Measurements from ENCODE around the gene FGD2.
A peak's percentile ranks its signal among the peaks of the same experiment; 100 is the strongest.
"Not testable (repeated sequence)": the region's sequence is repeated elsewhere in the genome, so short reads cannot be mapped to it uniquely, and the experiment has no call there.

Gene FGD2

DNA sequence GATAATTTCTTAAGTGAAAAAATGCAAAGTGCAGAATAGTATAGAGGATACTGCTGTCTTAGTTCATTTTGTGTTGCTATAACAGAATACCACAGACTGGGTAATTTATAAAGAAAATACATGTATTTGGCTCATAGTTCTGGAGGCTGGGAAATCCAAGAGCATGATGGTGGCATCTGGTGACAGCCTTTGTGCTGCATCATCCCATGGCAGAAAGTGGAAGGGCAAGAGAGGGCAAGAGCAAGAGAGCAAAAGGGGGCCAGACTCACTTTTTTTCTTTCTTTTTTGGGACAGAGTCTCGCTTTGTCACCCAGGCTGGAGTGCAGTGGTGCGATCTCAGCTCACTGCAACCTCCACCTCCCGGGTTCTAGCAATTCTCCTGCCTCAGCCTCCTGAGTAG lies 37.6 kb downstream of the FGD2 start:
- DNase-seq = not testable (repeated sequence)

DNA sequence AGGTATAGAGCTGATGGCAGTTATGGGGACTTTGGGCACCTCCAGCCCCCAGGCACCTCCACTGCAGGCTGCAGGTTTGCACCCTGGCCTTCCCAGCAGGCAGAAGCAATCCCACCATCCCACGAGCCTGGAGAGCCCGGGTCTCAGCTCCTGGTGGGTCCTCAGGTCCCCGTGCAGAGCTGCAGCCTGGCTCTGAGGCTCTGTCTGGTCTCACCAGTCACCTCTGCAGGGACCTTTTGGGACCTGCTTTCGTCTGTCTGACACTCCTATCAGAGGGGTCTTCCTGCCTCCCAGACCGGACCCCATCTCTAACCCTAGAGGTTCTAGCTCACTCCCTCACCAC lies 41.9 kb downstream of the FGD2 start:
- DNase-seq = no peak

DNA sequence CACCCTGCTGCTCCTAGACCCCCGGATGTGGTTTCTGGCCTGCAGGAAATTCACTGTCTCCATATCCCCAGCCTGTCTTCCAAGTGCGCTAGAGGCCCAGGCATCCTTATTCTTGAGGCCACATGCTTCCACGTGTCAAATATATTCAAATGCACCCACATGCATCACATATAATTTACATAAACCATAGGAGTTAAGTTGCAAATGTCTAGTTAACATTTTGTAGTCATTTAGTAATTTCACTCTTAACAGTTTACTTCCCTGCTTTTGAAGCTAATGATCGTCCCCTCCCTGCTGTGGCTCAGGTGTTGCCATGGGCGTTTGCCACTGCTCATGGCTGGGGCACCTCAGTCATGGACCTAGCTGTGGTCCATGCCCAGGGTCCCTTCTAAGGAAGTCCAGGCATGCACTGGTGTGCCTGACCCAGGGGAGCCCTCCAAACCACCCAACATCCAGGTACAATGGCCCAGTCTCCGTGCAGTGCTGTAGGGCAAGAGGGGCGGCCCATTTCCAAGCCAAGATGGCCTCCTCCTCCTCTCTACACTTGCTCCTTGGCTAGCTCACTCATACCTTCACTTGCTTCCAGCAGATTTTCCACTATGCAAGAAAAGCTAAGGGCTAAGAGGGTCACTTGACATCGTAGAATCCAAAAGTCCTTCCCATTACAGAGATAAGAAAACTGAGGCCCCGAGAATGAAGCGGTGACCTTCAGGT lies 42.4 kb downstream of the FGD2 start:
- DNase-seq = peak; percentile 32

DNA sequence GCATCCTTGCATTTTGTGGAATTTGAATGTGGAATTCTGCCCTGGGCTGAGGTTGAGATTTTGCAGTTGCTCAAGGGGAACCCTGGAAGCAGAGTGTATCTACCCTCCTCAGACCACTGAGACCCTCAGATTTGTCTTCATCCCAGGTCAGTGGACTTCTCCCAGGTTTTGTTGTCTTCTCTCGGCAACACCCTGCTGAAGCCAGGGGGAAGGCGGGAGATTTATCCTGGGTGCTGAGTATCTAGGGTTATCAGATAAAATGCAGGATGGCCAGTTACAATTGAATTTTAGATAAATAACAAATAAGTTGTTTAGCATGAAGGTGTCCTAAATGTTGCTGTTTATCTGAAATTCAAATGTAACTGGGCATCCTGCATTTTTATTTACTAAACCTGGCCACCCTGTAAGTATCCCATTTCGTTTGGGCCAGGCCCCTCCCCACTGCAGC lies 43.0 kb downstream of the FGD2 start:
- no peak for DNase-seq

DNA sequence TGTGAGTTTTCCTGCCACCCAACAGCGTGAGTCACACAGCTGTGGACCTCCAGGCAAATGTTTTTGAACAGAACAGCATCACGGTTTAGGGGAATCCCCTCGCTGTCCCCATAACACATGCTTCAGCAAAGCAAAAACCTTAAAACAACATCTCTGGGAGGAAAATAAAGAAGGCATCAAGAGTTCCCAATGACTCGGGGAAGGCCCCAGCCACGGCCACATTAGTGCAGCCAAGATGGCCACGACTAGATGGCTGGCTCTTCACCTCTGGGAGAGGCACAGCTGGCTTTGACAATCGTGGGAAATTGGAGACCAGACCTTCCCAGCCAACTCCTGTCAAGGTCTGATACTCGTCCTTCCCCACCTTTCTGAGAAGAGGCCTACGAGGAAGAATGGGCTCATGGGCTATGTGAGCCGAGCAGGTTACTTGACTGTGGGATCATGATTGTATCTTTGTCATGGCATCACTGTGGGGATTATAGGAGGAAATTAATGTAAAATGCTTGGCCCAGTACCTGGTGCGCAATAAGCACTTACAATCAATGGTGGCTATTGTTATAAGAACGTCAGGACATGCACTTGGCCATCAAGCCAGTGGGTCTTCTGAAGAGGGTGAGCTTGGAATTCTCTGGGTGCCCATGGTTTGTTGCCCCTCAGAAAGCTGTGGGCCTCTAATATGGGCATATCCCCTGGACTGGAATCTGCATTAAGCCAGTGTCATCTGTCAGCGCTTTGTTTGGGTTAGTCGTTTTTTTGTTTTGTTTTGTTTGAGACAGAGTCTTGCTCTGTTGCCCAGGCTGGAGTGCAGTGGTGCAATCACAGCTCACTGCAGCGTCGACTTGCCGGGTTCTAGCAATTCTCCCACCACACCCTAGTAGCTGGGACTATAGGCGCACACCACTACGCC lies 43.6 kb downstream of the FGD2 start:
- DNase-seq = peak; percentile 82

DNA sequence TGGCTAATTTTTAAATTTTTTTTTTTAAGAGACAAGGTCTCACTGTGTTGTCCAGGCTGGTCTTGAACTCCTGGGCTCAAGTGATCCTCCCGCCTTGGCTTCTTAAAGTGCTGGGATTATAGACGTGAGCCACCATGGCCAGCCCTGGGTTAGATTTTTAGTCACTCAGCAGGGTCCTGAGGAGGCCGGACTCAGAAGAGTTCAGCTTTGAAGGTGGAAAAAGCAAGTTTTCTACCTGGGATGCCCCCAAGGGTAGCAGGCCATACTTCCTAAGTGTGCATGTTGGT lies 44.2 kb downstream of the FGD2 start:
- DNase-seq = no peak

DNA sequence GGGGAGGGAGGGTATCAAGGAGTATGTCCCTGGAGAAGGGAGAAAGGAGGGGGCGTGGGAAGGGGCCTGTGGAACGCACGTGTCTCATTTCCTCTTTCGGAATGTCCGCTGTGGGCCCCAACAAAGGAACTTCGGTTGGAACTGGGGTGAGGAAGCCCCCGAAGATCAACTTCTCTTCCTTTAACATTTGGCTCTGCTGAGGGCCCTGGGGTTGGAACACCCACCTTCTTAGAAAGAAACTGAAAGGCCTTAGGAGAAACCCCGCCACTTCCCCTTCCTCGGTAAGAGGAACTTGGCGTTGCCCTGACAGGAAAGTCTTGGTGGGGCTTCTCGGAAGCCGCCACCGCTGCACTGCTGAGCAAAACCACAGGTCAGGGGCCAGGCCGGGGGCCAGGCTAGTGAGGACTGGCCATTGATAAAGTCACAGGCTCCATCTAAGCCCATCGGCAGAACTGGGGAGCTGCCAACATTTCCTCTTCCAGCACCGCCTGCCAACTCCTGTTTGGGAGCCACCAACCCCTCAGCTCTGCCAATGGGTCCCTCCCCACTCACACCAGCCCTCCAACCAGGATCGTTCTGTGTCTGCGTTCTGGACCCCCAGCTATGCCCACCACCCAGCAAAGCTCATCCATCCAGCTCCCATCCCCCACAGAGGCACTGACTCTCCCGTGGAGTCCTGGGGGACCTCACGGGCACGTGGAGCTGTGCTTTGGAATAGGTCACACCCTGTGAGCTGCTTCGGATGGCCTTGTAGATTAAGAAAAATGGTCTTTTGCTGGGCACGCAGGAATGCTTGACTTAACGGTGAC lies 44.8 kb downstream of the FGD2 start:
- peak; percentile 56 for DNase-seq

DNA sequence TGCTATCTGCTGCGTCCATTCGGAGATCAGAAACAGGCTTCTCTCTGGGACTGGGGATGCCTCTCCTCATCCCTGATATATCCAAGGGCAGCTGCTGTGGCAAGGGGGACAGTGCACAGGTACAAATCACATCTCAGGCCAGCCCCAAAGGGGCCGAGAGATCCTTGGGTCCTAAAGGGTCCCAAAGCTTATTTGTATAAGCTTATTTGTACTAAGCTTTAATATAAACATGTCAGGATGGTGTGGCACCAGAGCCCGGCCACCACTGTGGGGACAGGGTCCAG lies 45.3 kb downstream of the FGD2 start:
- no peak for DNase-seq

DNA sequence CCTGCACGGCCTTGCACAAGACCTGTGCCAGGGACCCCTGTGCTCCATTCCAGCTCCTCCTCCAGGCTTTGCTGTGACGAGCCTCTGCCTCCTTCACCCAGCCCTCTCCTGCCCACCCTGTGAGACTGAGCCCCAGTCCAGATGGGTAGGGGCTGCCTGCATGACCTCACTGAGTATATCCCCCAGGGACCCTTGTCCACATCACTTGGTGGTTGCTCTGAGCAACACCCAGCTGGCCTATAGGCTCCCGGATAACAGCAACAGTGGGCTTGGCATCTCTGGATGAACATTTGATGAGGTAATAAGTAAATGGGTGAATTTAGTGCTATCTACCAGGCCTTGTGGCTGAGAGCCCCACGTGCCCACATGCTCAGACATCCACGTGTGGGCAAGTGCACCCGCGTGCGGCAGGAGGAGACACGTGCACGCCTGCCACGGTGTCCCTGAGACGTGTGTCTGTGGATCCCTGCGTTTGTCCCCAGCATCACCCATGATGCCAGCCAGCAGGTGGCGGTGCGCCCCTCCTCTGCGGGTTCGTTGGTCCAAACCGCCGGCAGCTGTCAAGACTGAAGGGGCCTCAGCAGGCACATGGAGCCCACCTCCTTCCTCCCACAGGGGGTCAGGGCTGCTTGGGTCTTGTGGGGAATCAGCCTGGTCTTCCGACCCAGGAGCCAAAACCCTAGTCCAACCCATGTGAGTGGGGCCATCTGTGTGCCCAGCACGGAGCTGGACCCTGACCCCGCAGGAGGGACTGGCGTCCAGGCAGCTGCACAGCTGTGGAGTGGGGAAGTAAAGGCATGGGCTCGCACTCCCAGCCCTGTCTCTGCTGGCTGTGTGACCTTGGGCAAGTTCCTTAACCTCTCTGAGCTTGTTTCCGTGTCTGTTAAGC lies 45.9 kb downstream of the FGD2 start:
- peak; percentile 87 for DNase-seq

DNA sequence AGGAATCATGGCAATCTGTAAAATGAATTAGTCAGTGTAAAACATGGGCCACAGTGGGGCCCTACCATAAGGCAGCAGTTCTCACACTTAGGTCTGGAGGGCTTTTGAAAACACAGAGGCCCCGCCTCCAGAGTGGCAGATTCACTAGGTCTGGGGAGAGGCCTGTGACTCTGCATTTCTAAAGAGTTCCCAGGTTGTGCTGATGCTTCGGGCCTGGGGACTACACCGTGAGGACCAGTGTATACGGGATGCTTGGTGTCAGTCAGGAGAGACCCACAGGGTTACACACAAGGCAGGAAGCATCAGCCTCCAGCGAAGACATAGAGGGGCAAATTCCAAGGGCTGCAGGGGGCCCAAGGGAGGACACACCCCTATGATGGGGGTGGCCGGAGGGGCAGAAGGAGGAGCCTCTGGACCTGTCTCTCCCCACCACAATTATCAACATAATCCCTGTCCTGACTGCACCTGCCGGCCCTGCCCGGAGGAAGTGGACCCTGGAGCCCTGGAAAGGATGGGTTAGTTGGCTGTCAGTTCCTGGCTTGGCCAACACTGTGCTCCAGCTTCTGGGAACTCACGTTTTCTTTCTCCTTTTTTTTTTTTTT lies 46.7 kb downstream of the FGD2 start:
- DNase-seq = no peak

DNA sequence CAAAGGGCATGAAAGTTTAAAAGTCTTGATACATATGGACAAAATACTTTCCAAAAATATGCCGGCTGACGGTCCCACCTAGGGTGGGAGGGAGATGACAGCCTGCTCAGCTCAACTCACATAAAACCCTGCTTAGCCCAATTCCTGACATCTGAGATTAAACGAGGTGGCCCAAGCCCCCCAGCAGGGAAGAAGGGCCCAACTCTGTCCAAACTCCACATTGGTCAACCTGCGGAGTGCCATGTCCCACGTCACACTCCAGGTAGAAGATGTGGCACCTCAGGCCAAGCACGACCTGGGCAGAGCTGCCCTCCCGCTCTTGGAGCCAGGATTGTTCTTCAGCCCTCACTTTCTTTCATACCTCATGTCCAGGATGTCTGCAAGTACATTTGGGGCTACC lies 48.2 kb downstream of the FGD2 start:
- no peak for DNase-seq

DNA sequence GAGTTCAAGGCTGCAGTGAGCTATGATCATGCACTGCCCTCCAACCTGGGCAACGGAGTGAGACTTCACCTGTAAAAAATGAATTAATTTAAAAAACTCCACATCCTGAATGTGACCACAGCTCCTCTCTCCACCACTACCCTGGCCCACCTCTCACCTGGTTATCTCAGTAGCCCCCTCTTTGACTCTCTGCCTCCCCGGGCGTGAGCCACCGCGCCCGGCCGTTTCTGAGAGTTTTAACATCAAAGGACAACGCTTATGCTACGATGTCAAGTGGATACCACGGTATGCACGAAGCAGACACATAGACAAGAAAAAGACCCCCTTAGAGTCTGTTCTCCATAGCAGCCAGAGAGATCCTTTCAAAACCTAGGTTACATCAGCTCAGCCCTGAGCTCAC lies 48.7 kb downstream of the FGD2 start:
- no peak for DNase-seq

DNA sequence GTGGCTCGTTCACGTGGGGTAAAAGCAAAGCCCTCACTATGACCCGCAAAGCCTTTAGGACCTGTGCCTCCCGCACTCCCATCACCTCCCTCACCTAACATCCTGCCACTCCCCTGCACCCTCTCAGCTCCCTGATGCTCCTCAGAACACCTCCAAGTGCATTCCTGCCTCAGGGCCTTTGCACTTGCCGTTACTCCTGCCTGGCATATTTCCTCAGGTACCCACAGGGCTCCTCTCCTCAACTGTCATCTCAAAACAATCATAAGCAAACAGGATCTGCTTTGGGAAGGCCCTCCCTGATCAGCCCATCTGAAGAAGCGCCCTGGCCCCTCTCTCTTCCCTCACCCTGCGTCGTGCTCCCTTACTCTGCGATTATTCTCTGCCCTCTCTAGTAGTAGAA lies 49.1 kb downstream of the FGD2 start:
- DNase-seq = no peak

DNA sequence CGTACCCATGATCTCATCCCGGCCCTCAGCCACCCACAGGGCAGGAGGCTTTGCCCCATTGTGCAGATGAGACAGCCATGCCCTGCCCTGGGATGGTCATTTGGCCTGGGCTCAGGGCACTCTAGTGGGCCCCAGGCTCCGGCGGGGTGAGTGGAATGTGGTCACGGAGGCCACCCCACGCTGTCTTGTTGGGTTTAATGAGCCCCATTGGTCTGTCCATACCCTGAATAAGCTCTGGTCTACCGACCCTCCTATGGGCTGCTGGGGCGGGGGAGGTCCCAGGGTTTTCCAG lies 50.6 kb downstream of the FGD2 start:
- no peak for DNase-seq

DNA sequence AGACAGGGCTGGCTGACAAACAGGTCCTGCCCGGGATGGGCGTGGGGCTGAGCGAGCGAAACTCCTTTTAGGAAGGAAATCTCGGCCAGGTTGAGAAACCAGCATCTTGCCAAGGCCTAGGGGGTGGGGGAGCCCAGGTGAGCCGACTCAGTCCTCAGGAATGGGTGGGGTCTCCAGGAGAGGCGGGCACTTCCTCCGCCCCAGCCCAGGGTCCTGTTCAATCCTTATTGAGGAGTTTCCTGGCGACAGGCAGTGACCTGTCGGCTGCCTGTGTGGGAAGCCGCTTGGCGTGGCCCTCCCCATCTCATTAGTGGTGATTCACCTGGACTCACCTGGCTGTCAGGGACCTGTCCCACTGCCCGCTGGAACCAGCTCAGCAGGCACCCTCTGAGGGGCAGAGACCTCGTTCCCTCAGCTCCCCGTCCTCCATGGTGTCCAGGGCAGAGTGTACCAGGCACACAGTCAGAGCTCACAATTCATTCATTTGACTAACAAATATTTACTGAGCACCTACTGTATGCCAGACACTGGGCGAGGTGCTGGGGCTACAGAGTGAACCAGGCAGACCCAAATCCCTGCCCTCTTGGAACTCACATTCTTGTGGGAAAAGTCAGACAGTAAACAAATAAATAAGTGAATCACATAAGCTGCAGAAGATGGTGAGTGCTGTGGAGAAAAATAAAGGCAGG lies 51.1 kb downstream of the FGD2 start:
- no peak for DNase-seq

DNA sequence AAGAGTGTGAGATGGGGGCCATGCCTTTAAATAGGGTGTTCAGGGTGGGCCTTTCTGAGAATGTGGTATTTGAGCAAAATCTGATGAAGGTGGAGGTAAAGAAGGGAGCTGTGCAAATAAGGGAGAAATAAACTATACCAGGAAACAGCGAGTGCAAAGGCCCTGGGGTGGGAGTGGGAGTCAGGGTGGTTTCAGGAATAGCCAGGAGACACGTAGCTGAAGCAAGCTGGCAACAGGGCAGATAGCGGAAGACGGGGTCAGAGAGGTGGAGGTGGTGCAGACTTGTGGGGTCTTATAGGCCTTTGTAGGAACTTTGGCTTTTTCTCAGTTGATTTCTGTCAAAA lies 51.6 kb downstream of the FGD2 start:
- DNase-seq = no peak

DNA sequence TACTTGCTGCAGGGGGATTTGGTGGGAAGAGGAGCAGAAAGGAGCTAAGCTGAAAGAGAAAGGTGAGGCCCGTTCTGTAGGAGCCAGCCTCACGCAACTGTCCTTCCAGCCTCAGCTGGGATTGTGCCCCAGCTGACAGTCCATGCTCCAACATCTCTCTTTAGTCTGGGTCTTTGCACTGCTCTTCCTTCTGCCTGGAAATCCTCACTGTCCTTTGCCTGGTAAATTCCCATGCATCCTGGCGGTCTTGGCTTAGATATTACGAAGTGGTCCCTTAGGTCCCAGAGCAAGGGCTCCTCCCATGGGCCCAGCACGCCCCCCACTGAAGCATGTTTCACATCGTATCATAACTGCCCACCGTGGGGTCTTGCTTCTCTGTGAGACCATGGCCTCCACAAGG lies 52.2 kb downstream of the FGD2 start:
- DNase-seq = no peak

DNA sequence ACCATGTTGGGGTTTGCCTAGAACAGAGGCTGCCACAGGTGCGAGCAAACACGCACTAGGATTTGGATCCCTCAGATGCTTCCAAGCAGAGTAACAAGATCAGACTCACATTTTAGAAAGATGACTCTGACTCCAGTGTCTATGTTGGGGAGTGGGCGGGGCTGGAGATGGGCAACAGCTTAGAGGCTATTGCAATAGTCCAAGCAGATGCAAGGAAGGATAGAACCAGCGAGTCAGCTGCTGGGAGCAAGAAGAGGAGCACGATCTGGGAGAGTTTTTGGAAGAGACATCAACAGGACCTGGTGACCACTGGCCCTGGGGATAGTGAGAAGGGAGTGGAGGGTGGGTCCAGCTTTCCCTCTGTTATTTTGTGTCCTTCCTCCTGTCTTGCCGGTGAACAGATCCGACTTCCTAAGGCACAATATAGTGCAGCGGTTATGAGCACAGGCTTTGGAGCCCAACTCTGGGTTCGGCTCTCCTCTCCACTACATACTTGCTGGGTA lies 52.7 kb downstream of the FGD2 start:
- no peak for DNase-seq

DNA sequence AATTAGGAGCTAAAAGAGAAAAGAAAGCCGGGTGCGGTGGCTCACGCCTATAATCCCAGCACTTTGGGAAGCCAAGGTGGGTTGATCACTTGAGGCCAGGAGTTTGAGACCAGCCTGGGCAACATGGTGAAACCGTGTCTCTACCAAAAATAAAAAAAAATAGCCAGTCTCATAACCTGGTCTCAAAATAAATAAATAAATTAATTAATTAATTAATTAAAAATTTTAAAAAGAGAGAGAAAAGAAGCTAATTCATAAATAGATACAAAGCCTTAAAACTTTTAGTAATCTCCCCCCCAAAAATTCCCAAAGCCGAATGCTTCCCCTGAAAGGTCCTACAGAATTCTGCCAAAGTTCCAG lies 53.5 kb downstream of the FGD2 start:
- DNase-seq = not testable (repeated sequence)

DNA sequence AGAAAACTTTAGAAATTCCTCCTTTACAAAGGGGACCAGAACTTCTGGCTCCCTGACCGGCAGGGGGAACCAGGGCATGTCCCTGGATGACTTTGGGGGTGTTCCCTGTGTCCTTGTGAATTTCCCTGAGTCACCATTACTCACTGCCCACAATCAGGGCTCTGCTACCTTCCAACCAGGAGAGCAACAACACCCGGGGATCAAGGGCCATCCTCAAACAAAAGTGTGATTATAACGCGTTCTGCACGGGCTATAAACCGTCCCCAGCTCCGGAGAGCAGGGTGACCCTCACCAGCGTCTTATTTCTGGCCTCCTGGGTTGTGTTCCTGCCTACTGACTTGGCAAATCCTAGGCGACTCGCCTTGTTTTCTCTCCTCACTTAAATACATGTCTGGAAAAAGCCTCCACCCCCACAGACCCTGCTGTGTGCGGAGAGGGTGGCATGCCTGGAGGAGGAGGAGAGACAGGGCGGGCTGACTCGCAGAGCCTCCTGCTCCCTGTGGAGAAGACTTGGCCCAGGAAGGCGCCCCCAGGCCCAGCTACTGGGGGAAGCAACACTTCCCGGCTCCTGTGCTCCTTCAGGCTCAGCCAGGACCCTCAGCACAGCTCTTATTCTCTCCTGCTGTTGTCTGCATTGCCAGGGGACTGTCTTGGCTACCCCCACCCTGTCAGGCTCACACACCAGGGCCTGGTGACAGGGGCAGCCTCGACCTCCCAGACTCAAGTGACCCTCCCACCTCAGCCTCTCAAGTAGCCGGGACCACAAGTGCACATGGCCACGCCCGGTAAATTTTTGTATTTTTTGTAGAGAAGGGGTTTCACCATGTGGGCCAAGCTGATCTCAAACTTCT lies 54.1 kb downstream of the FGD2 start:
- DNase-seq = no peak

DNA sequence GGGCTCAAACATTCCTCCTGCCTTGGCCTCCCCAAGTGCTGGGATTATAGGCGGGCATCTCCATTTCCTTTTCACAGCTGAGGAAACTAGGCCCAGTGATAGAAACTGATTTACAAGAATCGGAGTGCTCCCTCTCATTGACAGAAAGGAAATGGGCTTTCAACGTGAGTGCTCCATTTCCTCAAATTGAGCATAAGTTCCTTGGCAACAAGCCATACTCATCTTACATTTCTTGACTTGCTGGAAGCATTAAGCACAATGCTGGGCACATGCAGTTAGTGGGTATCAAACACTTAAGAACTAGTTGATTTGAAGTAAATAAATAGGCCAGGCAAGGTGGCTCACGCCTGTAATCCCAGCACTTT lies 54.7 kb downstream of the FGD2 start:
- DNase-seq = no peak
